Large intestine (tissue), 3 donors: Measurements from ENCODE around the gene KCNK2. TPM values are rescaled to one million over a fixed set of nuclear protein-coding genes. Genes with fewer than 3 reads are reported as not detected.

ENCODE experiments used
- DNase-seq, 2 donors: peaks; one replicate each; pipeline versions ENCODE4 v3.0.0 to v3.0.0-alpha.2; 2013
- H3K27ac ChIP-seq: one replicate; pipeline ENCODE4 v1.5.1; 2013; ENCODE audit warnings: low read length
- H3K27me3 ChIP-seq: 2 replicates; pipeline ENCODE4 v1.6.1; 2013; ENCODE audit warnings: low read length; ENCODE audit not compliant: control insufficient read depth, insufficient read depth
- H3K36me3 ChIP-seq: 2 replicates; pipeline ENCODE4 v1.6.1; 2013; ENCODE audit warnings: low read length; ENCODE audit not compliant: control insufficient read depth, insufficient read depth
- H3K4me1 ChIP-seq: one replicate; pipeline ENCODE4 v1.6.1; 2013; ENCODE audit warnings: low read length; ENCODE audit not compliant: control insufficient read depth, insufficient read depth
- H3K4me3 ChIP-seq: one replicate; pipeline ENCODE4 v1.5.1; 2013; ENCODE audit warnings: low read length
- H3K9me3 ChIP-seq: one replicate; pipeline ENCODE4 v1.6.1; 2013; ENCODE audit warnings: mild to moderate bottlenecking, low read depth, low read length, moderate library complexity; ENCODE audit not compliant: control insufficient read depth
- WGBS: methylation state at CpG from one replicate; pipeline ENCODE4 v1.1.5; 2013; ENCODE audit warnings: low lambda C conversion rate; ENCODE audit not compliant: insufficient coverage; 5-methylcytosine and 5-hydroxymethylcytosine counted together
- polyA plus RNA-seq: library from polyadenylated mRNA; unstranded; fragments of 120-200 nt; gene quantifications from one replicate; pipeline ENCODE4 v1.2.1, GENCODE V29; 2013

KCNK2 gene
- polyA plus RNA-seq, 1 donor = 6.6 TPM

GRCh38 chr1:215094381-215094780 is 11.8 kb downstream of the KCNK2 start:
- Histone ChIP-seq H3K4me1 (no peaks in the 10 kb centered on the region), H3K27ac (no peak overlapping the region), H3K4me3 (no peak overlapping the region), H3K9me3 (no peaks in the 10 kb centered on the region), H3K36me3 (no peaks in the 10 kb centered on the region), H3K27me3 (no peaks in the 10 kb centered on the region)
- 43% methylated on average over 1 of the region's 1 CpG for WGBS
- DNase-seq = no peak

- 93% methylated on average over 2 of the region's 5 CpGs for WGBS
- no peak overlapping the region for H3K27ac ChIP-seq
- H3K4me3 ChIP-seq = no peak overlapping the region
- H3K27me3 ChIP-seq = no peaks in the 10 kb centered on the region
- H3K36me3 ChIP-seq = no peaks in the 10 kb centered on the region
- no peaks in the 10 kb centered on the region for H3K4me1 ChIP-seq
- no peaks in the 10 kb centered on the region for H3K9me3 ChIP-seq
- no peak for DNase-seq
Observed at GRCh38 chr1:215095524-215095923, 13.0 kb downstream of the KCNK2 start.

- no CpG with 5 or more reads among the region's 3 CpGs for WGBS
- Histone ChIP-seq H3K27ac (no peak overlapping the region), H3K4me3 (no peak overlapping the region), H3K36me3 (no peaks in the 10 kb centered on the region), H3K27me3 (no peaks in the 10 kb centered on the region), H3K4me1 (no peaks in the 10 kb centered on the region), H3K9me3 (no peaks in the 10 kb centered on the region)
- DNase-seq = no peak
Observed at GRCh38 chr1:215101511-215101910, 19.0 kb downstream of the KCNK2 start.

GRCh38 chr1:215104283-215104682 is 21.7 kb downstream of the KCNK2 start:
- no peaks in the 10 kb centered on the region for H3K9me3 ChIP-seq
- no peak for DNase-seq
- no peaks in the 10 kb centered on the region for H3K36me3 ChIP-seq
- WGBS = 64% methylated on average over 1 of the region's 3 CpGs
- no peak overlapping the region for H3K27ac ChIP-seq
- H3K4me1 ChIP-seq = no peaks in the 10 kb centered on the region
- no peak overlapping the region for H3K4me3 ChIP-seq
- no peaks in the 10 kb centered on the region for H3K27me3 ChIP-seq

- WGBS = 100% methylated on average over 1 of the region's 2 CpGs
- Histone ChIP-seq H3K36me3 (no peaks in the 10 kb centered on the region), H3K4me3 (no peak overlapping the region), H3K27me3 (no peaks in the 10 kb centered on the region), H3K27ac (no peak overlapping the region), H3K9me3 (no peaks in the 10 kb centered on the region), H3K4me1 (no peaks in the 10 kb centered on the region)
- DNase-seq = no peak
Observed at GRCh38 chr1:215106067-215106466, 23.5 kb downstream of the KCNK2 start.

- no peaks in the 10 kb centered on the region for H3K27me3 ChIP-seq
- no CpG with 5 or more reads among the region's 5 CpGs for WGBS
- H3K27ac ChIP-seq = no peak overlapping the region
- no peak for DNase-seq
- H3K36me3 ChIP-seq = no peaks in the 10 kb centered on the region
- no peaks in the 10 kb centered on the region for H3K4me1 ChIP-seq
- H3K9me3 ChIP-seq = no peaks in the 10 kb centered on the region
- H3K4me3 ChIP-seq = no peak overlapping the region
Observed at GRCh38 chr1:215109171-215109570, 26.6 kb downstream of the KCNK2 start.

GRCh38 chr1:215111916-215112315 is 29.4 kb downstream of the KCNK2 start:
- H3K4me1 ChIP-seq = no peaks in the 10 kb centered on the region
- DNase-seq = no peak
- 100% methylated on average over 2 of the region's 3 CpGs for WGBS
- H3K4me3 ChIP-seq = no peak overlapping the region
- H3K27ac ChIP-seq = no peak overlapping the region
- no peaks in the 10 kb centered on the region for H3K9me3 ChIP-seq
- H3K36me3 ChIP-seq = no peaks in the 10 kb centered on the region
- H3K27me3 ChIP-seq = no peaks in the 10 kb centered on the region

- H3K4me1 ChIP-seq = no peaks in the 10 kb centered on the region
- no peak overlapping the region for H3K27ac ChIP-seq
- no peaks in the 10 kb centered on the region for H3K36me3 ChIP-seq
- no peaks in the 10 kb centered on the region for H3K27me3 ChIP-seq
- no peaks in the 10 kb centered on the region for H3K9me3 ChIP-seq
- no peak overlapping the region for H3K4me3 ChIP-seq
- no CpG with 5 or more reads among the region's 3 CpGs for WGBS
- no peak for DNase-seq
Observed at GRCh38 chr1:215113776-215114153, 31.2 kb downstream of the KCNK2 start.

GRCh38 chr1:215114154-215114933 is 31.8 kb downstream of the KCNK2 start:
- H3K9me3 ChIP-seq = no peaks in the 10 kb centered on the region
- no peak overlapping the region for H3K4me3 ChIP-seq
- H3K4me1 ChIP-seq = no peaks in the 10 kb centered on the region
- DNase-seq = no peak
- no peak overlapping the region for H3K27ac ChIP-seq
- 80% methylated on average over 1 of the region's 2 CpGs for WGBS
- H3K27me3 ChIP-seq = no peaks in the 10 kb centered on the region
- H3K36me3 ChIP-seq = no peaks in the 10 kb centered on the region

GRCh38 chr1:215115760-215116159 is 33.2 kb downstream of the KCNK2 start:
- no CpG with 5 or more reads among the region's 1 CpG for WGBS
- Histone ChIP-seq H3K9me3 (no peaks in the 10 kb centered on the region), H3K27me3 (no peaks in the 10 kb centered on the region)

GRCh38 chr1:215118081-215118480 is 35.5 kb downstream of the KCNK2 start:
- Histone ChIP-seq H3K36me3 (no peaks in the 10 kb centered on the region), H3K4me3 (no peak overlapping the region), H3K4me1 (no peaks in the 10 kb centered on the region), H3K9me3 (no peaks in the 10 kb centered on the region), H3K27me3 (no peaks in the 10 kb centered on the region), H3K27ac (no peak overlapping the region)
- 60% methylated on average over 1 of the region's 1 CpG for WGBS
- no peak for DNase-seq

More at GRCh38 chr1:215115760-215116159, 33.2 kb downstream of the KCNK2 start:
- no peak for DNase-seq
- H3K36me3 ChIP-seq = no peaks in the 10 kb centered on the region
- no peaks in the 10 kb centered on the region for H3K4me1 ChIP-seq
- no peak overlapping the region for H3K27ac ChIP-seq
- no peak overlapping the region for H3K4me3 ChIP-seq
